SHP77 treated with DMSO at 0.1 percent for 48 hours (cell line): ENCODE measurements around the gene GNAI2.
"Not testable (repeated sequence)": the region's sequence is repeated elsewhere in the genome, so short reads cannot be mapped to it uniquely, and the experiment has no call there.

Experiments
- DNase-seq: peaks from one replicate; lab custom pipeline; 2025; lab: John Stamatoyannopoulos, UW

GNAI2 gene

DNA sequence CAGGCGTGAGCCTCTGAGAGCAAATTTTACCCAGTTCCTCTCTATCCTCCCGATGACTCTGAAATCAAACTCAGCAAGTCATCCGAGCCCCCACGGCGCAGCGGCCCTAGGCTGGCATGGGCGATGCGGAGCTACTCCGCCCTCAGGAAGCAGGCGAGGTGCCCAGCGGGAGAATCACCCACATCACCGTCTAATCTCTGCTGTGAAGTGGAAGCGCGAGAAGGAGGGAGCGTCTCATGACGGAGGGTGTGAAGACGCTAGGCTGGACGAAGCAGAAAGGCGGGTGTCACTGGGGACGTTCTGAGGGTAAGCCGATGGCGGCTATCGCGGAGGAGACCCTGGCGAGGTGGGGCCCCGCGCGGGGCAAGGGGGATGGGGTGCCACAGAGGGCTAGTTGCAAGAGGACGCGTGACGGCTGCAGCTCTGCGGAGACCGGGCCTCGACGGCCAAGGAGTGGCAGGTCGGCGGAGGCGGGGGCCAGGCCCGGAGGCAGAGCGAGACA is 9.1 kb upstream of the GNAI2 start:
- DNase-seq = no peak

DNA sequence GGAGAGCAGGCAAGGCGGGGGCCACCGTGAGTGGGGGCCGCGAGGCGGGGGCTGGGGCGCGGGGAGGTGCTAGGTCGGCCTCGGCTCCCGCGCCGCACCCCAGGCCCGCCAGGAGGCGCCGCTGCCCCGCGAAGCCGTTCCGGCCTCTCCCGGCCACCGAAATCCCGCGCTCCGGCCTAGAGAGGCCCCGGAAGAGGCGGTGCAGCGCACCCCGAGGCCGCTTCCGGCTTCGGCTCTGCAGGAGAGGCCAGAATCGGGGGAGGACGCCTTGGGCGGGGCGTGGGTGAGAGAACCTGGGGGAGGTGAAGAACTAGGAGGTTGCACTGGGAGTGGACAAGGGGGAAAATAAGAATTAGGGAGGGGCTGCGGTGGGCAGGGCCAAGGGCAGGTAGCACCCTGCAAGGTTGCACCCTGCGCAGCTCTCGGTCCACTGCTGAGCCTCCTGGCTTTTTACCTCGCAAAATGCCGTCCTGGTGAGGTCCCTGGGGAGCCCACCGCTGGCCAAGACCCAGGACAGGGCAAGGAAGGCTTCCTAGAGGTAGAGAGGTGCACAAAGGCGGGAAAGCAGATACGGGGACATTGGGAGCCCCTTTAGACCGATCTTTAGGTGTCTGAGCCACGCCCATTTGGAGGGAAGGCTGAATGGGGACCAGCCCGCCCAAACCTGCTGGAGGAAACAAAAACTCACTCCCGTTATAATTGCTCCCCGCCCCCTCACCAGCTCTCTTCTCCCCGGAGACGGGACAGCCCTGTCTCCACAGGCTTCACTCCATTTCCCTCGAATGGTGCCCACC is 8.4 kb upstream of the GNAI2 start:
- peak; percentile 55 for DNase-seq

DNA sequence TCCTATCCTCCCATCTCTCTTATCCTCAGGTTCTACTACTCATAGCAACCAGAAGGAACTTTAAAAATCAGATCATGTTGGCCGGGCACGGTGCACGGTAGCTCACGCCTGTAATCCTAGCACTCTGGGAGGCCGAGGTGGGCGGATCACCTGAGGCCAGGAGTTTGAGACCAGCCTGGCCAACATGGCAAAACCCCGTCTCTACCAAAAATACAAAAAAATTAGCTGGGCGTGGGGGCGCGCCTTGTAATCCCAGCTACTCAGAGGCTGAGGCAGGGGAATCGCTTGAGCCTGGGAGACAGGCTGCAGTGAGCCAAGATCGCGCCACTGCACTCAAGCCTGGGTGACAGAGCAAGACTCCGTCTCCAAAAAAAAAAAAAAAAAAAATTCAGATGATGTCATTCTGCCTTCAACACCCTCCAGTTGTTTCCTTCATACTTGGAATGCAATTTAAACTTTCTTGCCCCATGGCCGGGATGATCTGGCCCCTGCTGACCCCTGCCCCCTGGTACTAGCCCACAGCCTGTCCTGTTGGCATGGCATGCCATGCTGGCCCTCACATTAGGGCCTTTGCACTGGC is 7.7 kb upstream of the GNAI2 start:
- not testable (repeated sequence) for DNase-seq

DNA sequence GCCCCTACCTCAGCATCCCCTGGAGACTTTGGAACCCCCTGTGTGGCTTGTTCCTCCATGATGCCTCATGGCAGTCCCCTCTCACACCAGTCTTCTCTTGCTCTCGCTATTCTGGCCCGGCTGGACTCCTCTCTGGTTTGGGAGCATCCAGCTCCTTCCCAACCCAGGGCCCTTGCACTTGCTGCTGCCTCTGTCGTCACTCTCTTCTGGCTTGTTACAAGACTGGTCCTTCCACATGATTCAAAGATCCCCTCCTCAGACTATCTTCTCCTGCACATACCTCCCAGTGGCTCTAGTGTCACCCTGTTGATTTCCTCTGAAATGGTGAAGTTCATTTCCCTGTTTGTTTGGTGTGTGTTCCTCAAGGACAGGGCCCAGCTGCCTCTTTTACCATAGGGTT is 6.5 kb upstream of the GNAI2 start:
- DNase-seq = no peak

DNA sequence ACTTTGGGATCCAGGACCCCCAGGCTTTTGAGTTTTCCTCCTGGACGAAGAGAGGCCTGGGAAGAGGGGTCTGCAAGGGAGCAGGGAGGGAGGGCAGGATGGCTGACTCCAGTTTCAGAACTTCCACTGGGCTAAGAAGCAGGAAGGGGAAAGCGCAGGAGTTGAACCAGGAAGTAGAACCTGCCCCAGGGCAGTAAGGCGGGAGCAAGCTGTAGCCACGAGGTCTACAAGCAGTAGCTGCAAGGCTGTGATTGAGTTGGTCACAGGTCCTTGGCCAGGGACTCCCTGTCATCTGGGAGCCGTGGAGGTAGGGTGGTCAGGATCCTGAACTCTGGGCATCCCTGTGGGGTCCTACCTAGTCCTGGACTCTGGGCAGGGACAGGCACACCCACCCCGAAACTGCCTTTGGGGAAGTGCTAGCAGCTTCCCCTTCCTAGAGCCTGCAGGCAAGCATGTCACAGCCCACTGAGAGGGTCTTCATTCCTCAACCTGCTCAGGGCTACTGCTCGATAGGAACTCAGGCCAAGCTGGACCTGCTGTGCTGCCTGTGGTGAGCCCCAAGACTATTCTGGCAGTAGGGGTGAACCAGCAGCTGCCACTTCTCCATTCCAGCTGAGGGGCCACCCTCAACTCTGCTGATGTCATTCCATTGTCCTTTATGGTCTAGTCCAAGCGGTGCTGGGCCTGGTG is 5.8 kb upstream of the GNAI2 start:
- DNase-seq = no peak

DNA sequence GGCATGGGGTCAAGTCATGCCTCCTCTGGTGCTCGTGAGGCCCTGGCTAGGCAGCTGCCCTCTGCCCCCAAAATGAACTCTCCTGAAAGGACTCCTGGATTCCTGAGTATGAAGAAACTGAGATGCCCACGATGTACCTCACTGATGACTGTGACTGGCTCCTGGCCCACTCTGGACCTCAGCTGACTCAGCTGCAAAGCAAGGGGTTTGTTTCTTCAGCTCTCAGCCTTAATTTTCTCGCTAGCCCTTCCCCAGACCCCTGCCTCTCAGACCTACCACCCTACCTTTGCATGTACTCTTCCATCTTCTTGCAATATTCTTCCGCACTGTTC is 5.2 kb upstream of the GNAI2 start:
- DNase-seq = no peak

DNA sequence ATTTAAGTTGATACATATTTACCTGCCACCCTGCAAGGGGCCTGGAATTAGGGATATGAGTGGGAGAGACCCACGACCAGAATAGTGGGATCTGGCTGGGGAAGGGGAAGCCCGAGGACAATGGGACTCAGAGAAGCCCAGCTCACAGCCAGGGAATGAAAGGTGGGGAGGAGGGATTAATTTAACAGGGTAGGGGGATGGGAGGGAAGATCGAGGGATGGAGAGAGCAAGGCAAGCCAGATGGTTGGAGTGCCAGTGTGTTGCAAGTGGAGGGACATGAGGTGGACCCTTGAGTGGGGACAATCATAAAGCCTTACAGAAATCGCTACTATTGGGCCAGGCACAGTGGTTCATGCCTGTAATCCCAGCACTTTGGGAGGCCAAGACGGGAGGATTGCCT is 4.4 kb upstream of the GNAI2 start:
- DNase-seq = no peak

DNA sequence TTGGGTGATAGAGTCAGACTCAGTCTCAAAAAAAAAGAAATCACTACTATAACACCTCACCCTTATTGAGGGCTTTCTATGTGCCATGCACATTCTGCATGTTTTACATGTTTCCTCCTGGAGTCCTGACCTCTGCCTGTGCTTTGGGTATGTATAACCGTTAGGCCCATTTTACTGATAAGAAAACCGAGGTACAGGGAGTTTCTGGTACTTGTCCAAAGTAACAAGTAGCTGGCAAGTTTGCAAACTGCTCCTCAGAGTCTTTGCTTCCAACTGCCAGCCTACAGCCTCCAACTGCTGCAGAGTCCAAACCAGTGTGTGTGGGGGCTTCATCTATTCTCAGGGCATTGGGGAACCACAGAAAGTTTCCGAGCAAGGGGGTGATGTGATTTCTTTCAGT is 3.7 kb upstream of the GNAI2 start:
- DNase-seq = no peak

DNA sequence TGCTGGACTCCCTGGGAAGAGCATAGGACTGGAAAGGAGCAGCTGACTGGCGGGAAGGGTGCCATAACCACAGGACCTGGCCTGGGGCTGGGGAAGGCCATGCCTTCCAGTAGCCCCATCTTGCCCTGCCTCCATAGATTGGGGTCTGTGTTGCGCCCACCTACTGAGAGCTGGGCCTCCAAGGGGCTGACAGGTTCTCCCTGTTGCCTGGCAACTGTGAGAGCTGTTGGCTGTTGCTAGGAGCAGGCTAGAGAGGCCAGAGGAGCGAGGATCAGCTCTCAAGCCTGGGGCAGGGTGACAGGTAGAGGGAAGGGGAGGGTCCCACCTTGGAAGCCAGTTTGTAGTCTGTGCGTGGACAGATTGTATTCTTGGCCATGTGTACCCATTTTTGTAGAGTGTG is 2.8 kb upstream of the GNAI2 start:
- DNase-seq = no peak

DNA sequence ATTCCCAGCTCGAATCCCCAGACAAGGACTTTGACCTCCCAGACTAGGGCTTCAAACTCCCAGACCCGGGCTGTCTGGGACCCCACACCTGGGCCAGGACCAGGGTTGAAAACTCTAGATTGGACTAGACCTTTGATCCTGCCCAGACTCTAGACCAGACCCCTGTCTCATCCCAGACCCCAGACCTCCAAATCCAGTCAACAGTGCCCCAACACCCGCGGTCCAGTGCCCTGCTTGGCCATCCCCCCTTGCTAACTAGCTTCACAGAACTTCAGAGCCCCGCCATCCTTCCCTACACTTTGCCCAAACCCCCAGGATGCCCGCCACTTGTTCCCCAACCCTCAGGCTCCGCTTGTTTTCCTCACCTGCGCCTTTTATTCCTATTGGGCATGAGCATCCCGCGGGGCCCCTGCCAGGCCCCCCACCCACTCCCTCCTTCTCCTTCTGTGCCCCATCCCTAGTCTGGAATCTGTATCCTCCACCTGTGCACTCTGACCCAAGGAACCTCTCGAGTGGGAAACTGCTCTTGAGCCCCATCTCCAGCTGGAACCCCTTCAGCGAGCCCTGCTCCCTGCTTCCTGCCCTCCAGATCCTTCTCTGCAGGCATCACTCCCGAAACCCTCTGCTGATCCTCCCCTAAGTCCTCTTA is 604 bp downstream of the GNAI2 start:
- no peak for DNase-seq

DNA sequence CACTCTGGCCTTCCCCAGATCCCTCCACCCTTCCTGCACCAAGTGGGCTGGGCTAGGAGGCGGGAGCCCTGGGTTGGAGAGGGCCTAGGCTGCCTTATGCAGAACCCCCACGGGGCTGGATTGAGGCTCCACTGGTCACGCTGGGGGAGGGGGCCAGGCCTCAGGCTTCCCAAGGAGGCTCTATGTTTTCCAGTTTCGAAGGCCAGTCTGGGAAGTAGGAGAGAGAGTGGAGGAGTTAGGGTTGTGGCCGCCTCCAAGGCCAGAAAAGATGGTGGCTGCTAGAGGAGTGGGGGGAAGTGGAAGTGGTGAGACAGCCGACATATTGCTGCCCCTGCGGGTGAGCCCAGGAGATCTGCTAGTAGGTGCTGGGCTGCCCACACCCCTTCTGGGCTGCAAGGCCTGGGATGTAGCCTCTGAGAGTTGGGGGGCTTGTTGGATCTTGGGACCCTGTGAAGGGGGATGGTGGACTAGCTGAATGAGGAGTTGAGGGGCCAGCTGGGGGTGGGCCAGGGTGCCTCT is 1.2 kb downstream of the GNAI2 start:
- DNase-seq = no peak

DNA sequence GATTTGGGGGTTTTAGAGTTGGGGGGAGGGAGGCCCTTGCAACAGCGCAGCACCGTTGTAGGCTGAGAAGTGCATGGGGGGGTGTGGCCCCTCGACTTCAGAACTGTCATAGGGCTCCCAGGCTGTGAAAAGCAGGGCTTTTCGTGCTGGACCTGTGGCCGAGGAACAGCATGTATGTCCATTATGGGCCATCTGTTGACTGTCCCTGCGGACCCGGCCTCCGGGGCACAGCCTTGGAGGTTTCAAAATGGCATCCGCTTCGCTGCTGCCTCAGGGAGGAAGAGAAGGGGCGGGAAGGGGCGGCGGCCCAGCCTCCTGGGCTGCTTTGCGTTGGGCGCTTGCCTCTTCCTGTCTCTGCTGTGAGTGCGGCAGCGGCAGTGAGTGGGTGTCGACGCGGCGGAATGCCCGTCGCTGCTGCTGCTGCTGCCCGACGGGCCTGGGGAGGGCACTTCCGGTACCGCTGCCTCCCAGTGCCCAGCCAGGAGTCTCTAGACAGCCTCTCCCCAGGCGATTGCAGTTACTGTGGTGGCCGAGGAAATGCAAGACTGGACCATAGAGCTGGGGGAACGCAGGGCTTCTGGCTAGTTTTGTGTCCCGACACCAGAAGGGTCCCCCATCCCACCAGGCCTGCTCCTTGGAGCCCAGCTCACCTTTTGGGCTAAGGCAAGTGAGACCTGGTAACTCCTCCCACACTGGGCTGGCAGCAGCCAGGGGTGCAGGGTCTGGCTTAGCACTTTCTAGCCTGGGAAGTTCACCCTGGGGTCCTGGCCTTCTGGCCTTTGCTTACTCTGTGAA is 1.9 kb downstream of the GNAI2 start:
- peak; percentile 42 for DNase-seq

DNA sequence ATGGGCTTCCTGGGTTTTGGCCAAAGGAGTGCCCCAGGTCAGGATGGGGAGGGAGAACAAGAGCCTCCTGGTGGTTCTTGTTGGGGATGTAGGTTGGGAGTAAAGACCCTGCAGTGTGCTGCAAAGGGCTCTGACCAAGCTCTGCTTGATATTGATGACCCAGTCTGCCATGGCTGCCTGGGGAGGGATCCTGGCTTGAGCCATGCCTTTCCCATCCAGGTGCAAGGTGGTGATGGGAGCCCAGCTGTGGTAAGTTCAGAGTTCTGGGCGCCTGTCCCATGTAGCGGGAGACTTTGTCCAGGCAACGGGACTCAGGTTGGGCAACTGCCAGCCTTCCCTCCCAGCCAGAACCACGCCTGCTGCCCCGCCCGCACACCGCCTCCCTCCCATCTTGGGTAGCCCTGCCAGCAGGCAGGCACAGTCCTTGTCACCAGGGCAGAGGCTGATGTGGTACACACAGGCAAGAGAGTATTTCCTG is 2.6 kb downstream of the GNAI2 start:
- no peak for DNase-seq

DNA sequence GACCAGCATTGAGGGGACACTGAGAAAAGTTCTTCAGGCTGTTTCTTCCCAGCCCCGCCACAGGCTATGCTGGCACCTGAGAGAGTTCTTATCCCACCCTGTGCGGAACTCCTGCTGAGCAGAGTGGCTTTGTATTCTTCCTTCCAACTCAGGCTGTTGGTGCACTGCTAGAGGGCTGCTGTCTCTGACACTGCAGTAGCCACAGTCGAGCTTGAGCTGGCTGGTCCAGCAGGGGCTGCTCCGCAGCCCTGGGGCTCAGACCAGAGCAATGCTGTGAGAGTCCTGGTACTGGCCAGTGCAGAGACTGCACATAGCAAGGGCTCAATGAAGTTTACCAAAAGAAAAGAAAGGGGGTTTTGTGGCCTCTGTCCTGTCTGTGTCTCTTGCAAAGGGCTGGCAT is 3.6 kb downstream of the GNAI2 start:
- DNase-seq = no peak

DNA sequence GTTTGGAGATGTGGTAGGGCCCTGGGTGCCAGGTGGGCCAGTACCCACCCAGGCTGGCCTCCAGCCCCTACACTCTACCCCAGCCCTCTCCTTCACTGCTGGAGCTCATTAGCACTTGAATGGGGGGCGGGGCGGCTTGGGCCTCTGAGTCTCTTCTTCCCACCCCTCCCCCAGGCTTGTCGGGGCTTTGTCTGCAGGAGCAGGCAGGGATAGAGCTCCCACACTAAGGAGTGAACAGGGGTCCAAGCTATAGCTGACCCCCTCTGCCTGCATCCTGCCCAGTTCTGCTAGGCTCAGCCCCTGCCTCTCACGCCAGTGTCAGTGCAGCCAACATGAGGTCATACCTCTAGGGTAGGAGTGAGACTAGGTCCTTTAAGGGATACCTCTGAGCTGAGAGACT is 5.2 kb downstream of the GNAI2 start:
- no peak for DNase-seq

DNA sequence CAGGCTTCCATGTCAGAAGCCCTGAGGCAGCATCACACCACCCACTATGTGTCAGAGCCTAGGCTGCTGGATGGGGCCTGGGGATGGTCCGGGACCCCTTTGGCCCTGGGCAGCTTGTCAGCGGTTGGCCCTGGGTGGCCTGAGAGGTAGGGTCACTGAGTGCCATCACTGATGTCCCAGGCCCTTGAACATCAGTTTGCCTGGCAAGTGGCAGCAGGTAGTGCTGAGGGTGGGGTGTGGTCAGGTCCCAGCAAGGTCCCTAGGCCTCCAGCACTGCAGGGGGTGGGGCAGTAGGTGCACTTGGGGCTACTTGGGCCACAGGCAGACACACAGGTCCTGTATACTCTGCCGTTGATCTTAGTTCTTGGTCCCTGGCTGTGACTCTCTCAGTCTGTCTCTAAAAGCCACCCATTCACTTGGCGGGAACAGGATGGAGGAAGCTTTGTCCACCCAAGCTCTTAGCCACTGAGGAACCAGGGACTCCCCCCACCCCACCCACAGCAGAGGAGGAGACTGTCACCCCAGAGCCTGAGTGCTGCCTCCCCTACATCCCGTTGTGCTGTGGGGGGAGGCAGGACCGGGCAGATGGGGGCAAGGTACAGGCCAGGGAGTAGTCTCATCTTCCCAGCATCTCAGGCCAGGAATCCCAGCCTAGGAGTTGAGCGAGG is 5.8 kb downstream of the GNAI2 start:
- DNase-seq = no peak

DNA sequence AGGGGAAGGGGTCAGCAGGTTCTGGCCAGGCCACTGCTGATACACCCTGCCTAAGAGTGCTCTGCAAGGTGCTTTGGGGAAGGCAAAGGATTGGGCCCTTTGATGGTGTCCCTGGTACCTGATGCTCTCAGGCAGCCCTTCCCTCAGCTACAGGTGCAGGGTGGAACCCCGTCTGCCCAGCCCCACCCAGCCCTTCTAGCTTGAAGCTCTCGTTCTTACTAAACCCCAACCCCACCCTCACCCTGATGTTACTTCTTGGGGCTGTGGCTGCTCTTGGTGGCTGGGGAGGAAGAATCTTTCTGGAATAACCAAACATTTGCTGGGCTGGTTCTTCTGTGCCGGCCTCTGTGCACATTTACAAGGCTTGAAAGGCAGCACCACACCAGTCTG is 6.4 kb downstream of the GNAI2 start:
- DNase-seq = no peak

DNA sequence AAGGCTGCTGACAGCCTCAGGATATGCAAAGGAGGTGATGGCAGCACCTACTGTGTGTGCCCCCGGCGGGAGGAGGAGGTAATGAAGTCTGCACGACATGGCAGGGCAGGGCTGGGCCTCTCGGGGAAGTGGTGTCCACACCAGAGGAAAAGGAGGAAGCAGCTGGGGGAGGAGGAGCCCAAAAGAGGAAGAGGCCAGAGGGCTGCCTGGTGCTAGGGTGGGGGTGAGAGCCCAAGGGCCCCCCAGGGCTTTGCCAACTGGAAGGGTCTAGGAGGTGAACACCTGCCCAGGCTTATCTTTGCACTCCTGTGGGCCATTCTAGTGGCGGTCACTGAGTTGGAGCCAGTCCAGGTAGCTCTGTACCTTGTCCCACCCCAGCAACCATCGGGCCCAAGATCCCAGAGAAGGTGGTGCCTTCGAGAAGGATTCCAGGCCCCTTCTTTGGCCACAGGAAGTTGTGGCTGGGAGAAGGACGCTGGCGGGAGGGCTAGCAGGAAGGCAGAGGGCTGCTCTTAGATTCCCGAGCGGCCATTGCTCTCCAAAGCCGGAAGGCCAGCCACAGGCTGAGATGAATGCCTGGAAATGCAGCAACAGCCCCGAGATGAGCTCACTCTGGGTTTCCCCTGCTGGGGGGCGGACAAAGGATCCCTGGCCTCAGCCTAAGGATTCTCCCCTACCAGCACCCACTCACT is 7.0 kb downstream of the GNAI2 start:
- DNase-seq = no peak

DNA sequence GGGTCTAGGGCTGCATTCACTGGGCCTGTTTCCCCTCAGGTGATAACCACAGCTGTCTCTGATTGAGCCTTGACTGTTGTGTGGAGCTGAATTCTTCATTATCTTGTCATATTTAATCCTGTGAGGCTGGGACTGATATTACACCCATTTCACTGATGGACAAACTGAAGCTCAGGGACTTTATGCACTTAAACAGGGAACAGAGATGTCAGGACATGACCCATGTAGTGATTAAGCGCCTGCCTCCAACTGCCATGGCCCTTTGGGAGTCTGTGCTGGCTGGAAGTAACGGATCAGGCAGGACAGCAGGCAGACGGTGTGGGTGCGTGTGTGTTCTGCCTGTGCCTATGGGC is 7.5 kb downstream of the GNAI2 start:
- DNase-seq = no peak

DNA sequence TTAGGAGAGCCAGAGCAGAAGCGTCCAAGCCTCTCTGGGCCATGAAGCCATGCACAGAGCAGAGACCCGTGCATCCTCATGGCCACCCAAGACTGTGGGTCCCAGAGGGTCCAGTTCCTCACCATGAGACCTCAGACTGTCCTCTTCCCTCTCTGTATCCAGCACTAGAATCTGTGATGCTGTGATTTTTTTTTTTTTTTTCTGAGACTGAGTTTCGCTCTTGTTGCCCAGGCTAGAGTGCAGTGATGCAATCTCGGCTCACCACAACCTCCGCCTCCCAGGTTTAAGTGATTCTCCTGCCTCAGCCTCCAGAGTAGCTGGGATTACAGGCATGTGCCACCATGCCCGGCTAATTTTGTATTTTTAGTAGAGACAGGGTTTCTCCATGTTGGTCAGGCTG is 8.8 kb downstream of the GNAI2 start:
- DNase-seq = not testable (repeated sequence)
